NCI-H2107 treated with DMSO at 0.1 percent for 48 hours (cell line): ENCODE results near the gene CRTC2.

ENCODE experiments used
- DNase-seq: peaks from one replicate; lab custom pipeline; 2025; ENCODE audit not compliant: unreplicated experiment; lab: John Stamatoyannopoulos, UW

Gene CRTC2

GRCh38 chr1:153899509-153899908 is 58.9 kb downstream of the CRTC2 start:
- no peak for DNase-seq
